ENCODE results near the gene SLC6A7.

- no peak for TF ChIP-seq POLR2A (IDR thresholded peaks at IDR 0.05)
- no peak for TF ChIP-seq CTCF (IDR thresholded peaks at IDR 0.05)
- TF ChIP-seq EP300 (IDR thresholded peaks at IDR 0.05), result no peak
These were observed 7.9 kb upstream of the SLC6A7 start for GRCh38 chr5:150181766-150182545.

Data from tibial nerve (tissue), 4 donors.